Mesendoderm (in vitro differentiated cells): ENCODE measurements around the gene CCDC97.

Experiments used
- DNase-seq: peaks from one replicate; pipeline ENCODE4 v3.0.0; 2013
- H2AK5ac ChIP-seq: 2 replicates; pipeline ENCODE4 v1.6.1; 2013; ENCODE audit warnings: low read length, inconsistent platforms
- H2BK120ac ChIP-seq: 2 replicates; pipeline ENCODE4 v1.6.1; 2013; ENCODE audit warnings: low read depth, mild to moderate bottlenecking, low read length, moderate library complexity, mixed read lengths
- H2BK15ac ChIP-seq: replicated peaks from 2 replicates; pipeline ENCODE4 v1.6.1; 2013; ENCODE audit warnings: low read depth, mild to moderate bottlenecking, moderate library complexity
- H2BK5ac ChIP-seq: 2 replicates; pipeline ENCODE4 v1.6.1; 2013; ENCODE audit warnings: low read length, inconsistent platforms
- H3K18ac ChIP-seq: 2 replicates; pipeline ENCODE4 v1.6.1; 2013; ENCODE audit warnings: mild to moderate bottlenecking, low read length, mixed read lengths
- H3K23ac ChIP-seq: one replicate; pipeline ENCODE4 v1.6.1; 2013; ENCODE audit warnings: low read length
- H3K27ac ChIP-seq: 2 replicates; pipeline ENCODE4 v1.5.1; 2013; ENCODE audit warnings: low read depth, mild to moderate bottlenecking, inconsistent platforms, low read length, moderate library complexity
- H3K27me3 ChIP-seq: 2 replicates; pipeline ENCODE4 v1.6.1; 2013; ENCODE audit warnings: low read length, control low read depth, mild to moderate bottlenecking, inconsistent platforms; ENCODE audit not compliant: insufficient read depth, poor library complexity
- H3K36me3 ChIP-seq: 2 replicates; pipeline ENCODE4 v1.6.1; 2013; ENCODE audit warnings: low read length, inconsistent platforms; ENCODE audit not compliant: control insufficient read depth, insufficient read depth
- H3K4ac ChIP-seq: one replicate; pipeline ENCODE4 v1.6.1; 2013; ENCODE audit warnings: low read depth, mild to moderate bottlenecking, low read length, moderate library complexity
- H3K4me1 ChIP-seq: 2 replicates; pipeline ENCODE4 v1.6.1; 2013; ENCODE audit warnings: low read depth, low read length, inconsistent platforms; ENCODE audit not compliant: control insufficient read depth
- H3K4me2 ChIP-seq: 2 replicates; pipeline ENCODE4 v1.6.1; 2013; ENCODE audit warnings: low read length
- H3K4me3 ChIP-seq: 2 replicates; pipeline ENCODE4 v1.5.1; 2013; ENCODE audit warnings: mild to moderate bottlenecking, low read length
- H3K56ac ChIP-seq: one replicate; pipeline ENCODE4 v1.6.1; 2013; ENCODE audit warnings: low read length
- H3K79me1 ChIP-seq: 2 replicates; pipeline ENCODE4 v1.6.1; 2013; ENCODE audit warnings: low read length, inconsistent platforms
- H3K79me2 ChIP-seq: 2 replicates; pipeline ENCODE4 v1.6.1; 2013; ENCODE audit warnings: mild to moderate bottlenecking, low read length; ENCODE audit not compliant: control insufficient read depth, insufficient read depth
- H3K9ac ChIP-seq: 2 replicates; pipeline ENCODE4 v1.6.1; 2013; ENCODE audit warnings: low read length, inconsistent platforms
- H4K5ac ChIP-seq: one replicate; pipeline ENCODE4 v1.6.1; 2013; ENCODE audit warnings: low read length
- H4K8ac ChIP-seq: one replicate; pipeline ENCODE4 v1.6.1; 2013; ENCODE audit warnings: low read depth, mild to moderate bottlenecking, control low read depth, low read length, moderate library complexity
- WGBS: extraction: QIAGEN DNeasy Blood & Tissue Kit; methylation state at CpG from one replicate; pipeline ENCODE4 v1.1.7; 2013; ENCODE audit warnings: low lambda C conversion rate, missing lambda C conversion rate; ENCODE audit not compliant: insufficient coverage; ENCODE audit errors: extremely low coverage; 5-methylcytosine and 5-hydroxymethylcytosine counted together

CCDC97 gene

GRCh38 chr19:41264581-41265394 lies 45.2 kb upstream of the CCDC97 start:
- H3K4me1 ChIP-seq: peaks cover 5% of the 10 kb centered on the region
- peak overlapping the region; percentile 99 for H3K56ac ChIP-seq
- H2BK5ac ChIP-seq: peak overlapping the region; percentile 58
- no CpG with 5 or more reads among the region's 75 CpGs for WGBS
- peaks cover 4% of the 10 kb centered on the region for H3K79me1 ChIP-seq
- H3K9ac ChIP-seq: peak overlapping the region; percentile 97
- no peaks in the 10 kb centered on the region for H3K27me3 ChIP-seq
- H3K4me2 ChIP-seq: peak overlapping the region; percentile 82
- peak overlapping the region; percentile 49 for H2AK5ac ChIP-seq
- H2BK120ac ChIP-seq: peak overlapping the region; percentile 83
- H3K4me3 ChIP-seq: peak overlapping the region; percentile 87
- peak; percentile 71 for DNase-seq
- H4K8ac ChIP-seq: peak overlapping the region; percentile 13
- peak overlapping the region; percentile 99 for H3K4ac ChIP-seq
- no peak overlapping the region for H4K5ac ChIP-seq
- peaks cover 41% of the 10 kb centered on the region for H3K79me2 ChIP-seq
- H2BK15ac ChIP-seq: no peak overlapping the region
- peak overlapping the region; percentile 82 for H3K18ac ChIP-seq
- H3K36me3 ChIP-seq: peaks cover under 1% of the 10 kb centered on the region
- H3K27ac ChIP-seq: peak overlapping the region; percentile 91
- H3K23ac ChIP-seq: peak overlapping the region; percentile 29

GRCh38 chr19:41265395-41266153 lies 44.4 kb upstream of the CCDC97 start:
- H3K4me2 ChIP-seq: peak overlapping the region; percentile 82
- no CpG with 5 or more reads among the region's 17 CpGs for WGBS
- H4K5ac ChIP-seq: no peak overlapping the region
- peak overlapping the region; percentile 99 for H3K56ac ChIP-seq
- H3K18ac ChIP-seq: peak overlapping the region; percentile 82
- peaks cover 41% of the 10 kb centered on the region for H3K79me2 ChIP-seq
- no peaks in the 10 kb centered on the region for H3K27me3 ChIP-seq
- no peak overlapping the region for H4K8ac ChIP-seq
- H2BK5ac ChIP-seq: peak overlapping the region; percentile 58
- peak overlapping the region; percentile 87 for H3K4me3 ChIP-seq
- DNase-seq: peak; percentile 51
- H3K4ac ChIP-seq: peak overlapping the region; percentile 99
- H3K23ac ChIP-seq: peak overlapping the region; percentile 29
- no peak overlapping the region for H2BK15ac ChIP-seq
- peak overlapping the region; percentile 70 for H2AK5ac ChIP-seq
- peaks cover 5% of the 10 kb centered on the region for H3K4me1 ChIP-seq
- H3K27ac ChIP-seq: peak overlapping the region; percentile 71
- H3K79me1 ChIP-seq: peaks cover 4% of the 10 kb centered on the region
- peak overlapping the region; percentile 97 for H3K9ac ChIP-seq
- H2BK120ac ChIP-seq: peak overlapping the region; percentile 23
- H3K36me3 ChIP-seq: no peaks in the 10 kb centered on the region

- Histone ChIP-seq H3K79me1 (peaks cover 17% of the 10 kb centered on the region), H2BK15ac (no peak overlapping the region), H3K27ac (no peak overlapping the region), H4K8ac (no peak overlapping the region), H3K4ac (no peak overlapping the region), H3K4me1 (peaks cover 5% of the 10 kb centered on the region), H3K4me2 (no peak overlapping the region), H2AK5ac (no peak overlapping the region), H3K4me3 (no peak overlapping the region), H3K9ac (no peak overlapping the region), H3K79me2 (peaks cover 41% of the 10 kb centered on the region), H2BK5ac (no peak overlapping the region), H3K36me3 (peaks cover 25% of the 10 kb centered on the region), H3K56ac (no peak overlapping the region), H2BK120ac (no peak overlapping the region), H4K5ac (no peak overlapping the region), H3K27me3 (no peaks in the 10 kb centered on the region), H3K23ac (no peak overlapping the region), H3K18ac (no peak overlapping the region)
- DNase-seq: no peak
- WGBS: no CpG with 5 or more reads among the region's 2 CpGs
These were observed 40.9 kb upstream of the CCDC97 start for GRCh38 chr19:41269055-41269454.

- no peak for DNase-seq
- Histone ChIP-seq H3K56ac (no peak overlapping the region), H2BK120ac (no peak overlapping the region), H3K18ac (no peak overlapping the region), H3K4me1 (peaks cover 5% of the 10 kb centered on the region), H3K36me3 (peaks cover 30% of the 10 kb centered on the region), H4K5ac (no peak overlapping the region), H3K27ac (no peak overlapping the region), H3K79me2 (peaks cover 38% of the 10 kb centered on the region), H2BK15ac (no peak overlapping the region), H3K9ac (no peak overlapping the region), H3K79me1 (peaks cover 21% of the 10 kb centered on the region), H2BK5ac (no peak overlapping the region), H3K4me2 (no peak overlapping the region), H3K23ac (no peak overlapping the region), H3K27me3 (no peaks in the 10 kb centered on the region), H3K4me3 (no peak overlapping the region), H4K8ac (no peak overlapping the region), H2AK5ac (no peak overlapping the region), H3K4ac (no peak overlapping the region)
- WGBS: no CpG with 5 or more reads among the region's 5 CpGs
These were observed 40.4 kb upstream of the CCDC97 start for GRCh38 chr19:41269571-41269970.

- peaks cover 50% of the 10 kb centered on the region for H3K36me3 ChIP-seq
These were observed 36.9 kb upstream of the CCDC97 start for GRCh38 chr19:41273076-41273475.

More at GRCh38 chr19:41273076-41273475, 36.9 kb upstream of the CCDC97 start:
- peaks cover 3% of the 10 kb centered on the region for H3K79me2 ChIP-seq
- no peak overlapping the region for H3K4me3 ChIP-seq
- no CpG with 5 or more reads among the region's 6 CpGs for WGBS
- H2BK120ac ChIP-seq: no peak overlapping the region
- H4K5ac ChIP-seq: no peak overlapping the region
- DNase-seq: no peak
- no peak overlapping the region for H3K27ac ChIP-seq
- H2AK5ac ChIP-seq: no peak overlapping the region
- H3K4me2 ChIP-seq: no peak overlapping the region
- no peak overlapping the region for H3K18ac ChIP-seq
- no peak overlapping the region for H3K23ac ChIP-seq
- H2BK5ac ChIP-seq: no peak overlapping the region
- no peaks in the 10 kb centered on the region for H3K27me3 ChIP-seq
- H3K56ac ChIP-seq: no peak overlapping the region
- H3K9ac ChIP-seq: no peak overlapping the region
- H2BK15ac ChIP-seq: no peak overlapping the region
- H4K8ac ChIP-seq: no peak overlapping the region
- H3K4me1 ChIP-seq: no peaks in the 10 kb centered on the region
- peaks cover 18% of the 10 kb centered on the region for H3K79me1 ChIP-seq
- no peak overlapping the region for H3K4ac ChIP-seq
